Choroid plexus epithelial cell (primary cell): ENCODE results near the gene BMP10.
A peak's percentile ranks its signal among the peaks of the same experiment; 100 is the strongest.

ENCODE experiments used
- DNase-seq: peaks from one replicate; pipeline ENCODE4 v3.0.0-alpha.2; 2010; ENCODE audit warnings: low read depth
- H3K4me3 ChIP-seq: 2 replicates; pipeline ENCODE4 v1.5.1; 2011; ENCODE audit warnings: low read depth, mild to moderate bottlenecking, control low read depth, low read length, moderate library complexity
- TF ChIP-seq, protein P1 (sequence below): conservative IDR thresholded peaks from 2 replicates; pipeline ENCODE4 v1.5.1; 2011; ENCODE audit warnings: low read depth, mild to moderate bottlenecking, control low read depth, inconsistent platforms, low read length, moderate library complexity

The BMP10 gene, protein sequence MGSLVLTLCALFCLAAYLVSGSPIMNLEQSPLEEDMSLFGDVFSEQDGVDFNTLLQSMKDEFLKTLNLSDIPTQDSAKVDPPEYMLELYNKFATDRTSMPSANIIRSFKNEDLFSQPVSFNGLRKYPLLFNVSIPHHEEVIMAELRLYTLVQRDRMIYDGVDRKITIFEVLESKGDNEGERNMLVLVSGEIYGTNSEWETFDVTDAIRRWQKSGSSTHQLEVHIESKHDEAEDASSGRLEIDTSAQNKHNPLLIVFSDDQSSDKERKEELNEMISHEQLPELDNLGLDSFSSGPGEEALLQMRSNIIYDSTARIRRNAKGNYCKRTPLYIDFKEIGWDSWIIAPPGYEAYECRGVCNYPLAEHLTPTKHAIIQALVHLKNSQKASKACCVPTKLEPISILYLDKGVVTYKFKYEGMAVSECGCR

DNA sequence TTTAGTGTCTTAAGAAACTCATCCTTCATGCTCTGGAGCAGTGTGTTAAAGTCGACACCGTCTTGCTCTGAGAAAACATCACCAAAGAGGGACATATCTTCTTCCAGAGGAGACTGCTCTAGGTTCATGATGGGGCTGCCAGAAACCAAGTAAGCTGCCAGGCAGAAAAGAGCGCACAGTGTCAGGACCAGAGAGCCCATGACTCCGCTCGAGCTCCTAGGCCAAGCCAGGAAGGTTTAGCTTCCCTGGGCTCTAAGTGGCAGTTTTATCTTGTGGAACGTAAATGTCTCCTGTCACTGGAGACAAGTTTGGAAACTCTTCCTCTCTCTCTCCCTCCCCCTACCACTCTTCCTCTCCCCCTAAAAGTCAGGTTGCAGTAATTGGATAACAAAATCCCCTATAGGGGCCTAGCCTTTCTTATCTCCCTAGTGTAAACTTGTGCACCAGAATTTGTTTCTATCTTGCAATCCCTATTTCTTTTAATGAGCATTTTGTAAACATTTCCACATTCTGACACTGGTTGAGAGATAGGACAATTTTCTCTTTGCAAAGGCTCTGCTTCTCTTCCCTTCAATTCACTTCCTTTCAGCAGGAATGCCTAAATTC, at the start of gene BMP10:
Gene BMP10, minus strand, starts transcription at position 239 of the 606 bp plus-strand sequence. Its CDS starts 39 bp downstream, at position 200.
- DNase-seq: no peak
- TF ChIP-seq, protein P1, sequence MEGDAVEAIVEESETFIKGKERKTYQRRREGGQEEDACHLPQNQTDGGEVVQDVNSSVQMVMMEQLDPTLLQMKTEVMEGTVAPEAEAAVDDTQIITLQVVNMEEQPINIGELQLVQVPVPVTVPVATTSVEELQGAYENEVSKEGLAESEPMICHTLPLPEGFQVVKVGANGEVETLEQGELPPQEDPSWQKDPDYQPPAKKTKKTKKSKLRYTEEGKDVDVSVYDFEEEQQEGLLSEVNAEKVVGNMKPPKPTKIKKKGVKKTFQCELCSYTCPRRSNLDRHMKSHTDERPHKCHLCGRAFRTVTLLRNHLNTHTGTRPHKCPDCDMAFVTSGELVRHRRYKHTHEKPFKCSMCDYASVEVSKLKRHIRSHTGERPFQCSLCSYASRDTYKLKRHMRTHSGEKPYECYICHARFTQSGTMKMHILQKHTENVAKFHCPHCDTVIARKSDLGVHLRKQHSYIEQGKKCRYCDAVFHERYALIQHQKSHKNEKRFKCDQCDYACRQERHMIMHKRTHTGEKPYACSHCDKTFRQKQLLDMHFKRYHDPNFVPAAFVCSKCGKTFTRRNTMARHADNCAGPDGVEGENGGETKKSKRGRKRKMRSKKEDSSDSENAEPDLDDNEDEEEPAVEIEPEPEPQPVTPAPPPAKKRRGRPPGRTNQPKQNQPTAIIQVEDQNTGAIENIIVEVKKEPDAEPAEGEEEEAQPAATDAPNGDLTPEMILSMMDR: no peak
- no peak within 1 kb of the TSS for H3K4me3 ChIP-seq

DNA sequence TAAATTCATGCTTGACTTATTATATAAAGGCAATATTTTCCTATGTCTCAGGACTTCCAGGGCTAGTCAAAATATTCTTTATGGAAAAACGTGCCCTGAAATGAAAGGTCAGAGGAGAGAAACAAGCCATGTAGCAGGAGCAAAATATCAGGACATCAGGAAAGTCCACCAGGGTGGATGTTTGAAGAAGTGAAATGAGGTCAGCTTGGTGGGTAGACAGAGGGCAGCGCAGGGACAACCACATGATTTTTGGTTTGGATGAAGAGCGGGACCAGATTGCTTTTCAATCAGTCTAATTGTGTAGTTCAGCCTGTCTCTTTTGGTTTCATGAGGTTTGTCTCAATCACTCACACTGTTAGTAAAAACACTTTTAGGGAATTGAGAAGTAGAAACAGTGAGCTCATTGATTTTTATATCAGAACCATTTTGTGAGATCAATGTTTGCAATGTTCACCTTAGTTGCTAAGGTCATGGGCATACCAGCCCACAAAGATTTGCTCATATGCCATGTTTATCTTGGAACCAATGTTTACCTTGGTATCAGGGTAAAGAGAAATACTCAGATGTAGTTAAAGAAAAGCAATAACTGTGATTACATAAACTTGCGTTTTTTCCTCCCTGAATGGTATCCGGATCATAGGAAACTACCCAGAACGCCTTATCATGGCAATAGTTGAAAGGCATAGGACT, 49.4 kb upstream of the BMP10 start:
- DNase-seq: no peak
- TF ChIP-seq, protein P1: no peak
- no peak overlapping the region for H3K4me3 ChIP-seq

DNA sequence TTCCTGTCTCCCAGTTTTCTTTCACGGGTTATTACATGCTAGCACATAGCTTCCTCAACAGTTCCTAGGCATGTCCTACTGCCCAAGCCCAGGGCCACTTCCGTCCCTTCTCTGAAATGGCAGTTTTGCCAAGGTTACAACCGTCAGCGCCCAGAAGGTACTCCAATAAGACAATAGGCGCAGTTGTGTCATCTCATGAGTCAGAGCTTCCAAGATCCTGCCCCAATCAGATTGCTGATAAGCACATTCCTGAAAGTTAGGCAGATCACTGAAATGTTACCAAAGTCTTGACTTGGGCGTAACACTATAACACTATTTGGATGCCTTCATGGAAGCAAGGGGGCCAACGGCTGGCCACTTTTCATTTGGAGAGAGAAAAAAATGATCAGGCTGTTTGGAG, 47.3 kb upstream of the BMP10 start:
- TF ChIP-seq, protein P1: no peak
- DNase-seq: no peak
- H3K4me3 ChIP-seq: no peak overlapping the region

DNA sequence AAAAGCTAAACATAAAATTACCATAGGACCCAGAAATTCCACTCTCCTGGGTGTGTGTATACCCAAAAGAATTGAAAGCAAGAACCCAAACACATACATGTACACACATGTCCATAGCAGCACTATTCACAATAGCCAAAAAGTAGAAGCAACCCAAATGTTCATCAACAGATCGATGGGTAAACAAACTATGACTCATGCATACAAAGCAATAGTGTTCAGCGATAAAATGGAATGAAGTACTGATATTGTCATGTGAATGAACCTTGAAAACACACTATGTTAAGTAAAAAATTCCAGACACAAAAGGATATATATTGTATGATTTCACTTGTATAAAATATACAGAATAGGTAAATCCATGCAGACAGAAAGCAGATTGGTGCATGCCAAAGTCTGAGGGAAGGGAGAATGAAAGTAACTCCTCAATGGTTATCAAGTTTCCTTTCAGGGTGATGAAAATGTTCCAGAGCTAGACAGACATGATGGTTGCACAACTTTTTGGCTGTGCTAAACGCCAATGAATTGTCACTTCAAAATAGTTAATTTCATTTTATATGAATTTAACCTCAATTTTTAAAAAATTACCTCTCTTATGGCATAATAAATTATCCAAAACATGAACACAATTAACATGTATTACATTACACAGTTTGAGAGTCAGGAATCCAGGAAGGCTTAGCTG, 46.0 kb upstream of the BMP10 start:
- TF ChIP-seq, protein P1: no peak
- no peak overlapping the region for H3K4me3 ChIP-seq
- DNase-seq: peak; percentile 38

DNA sequence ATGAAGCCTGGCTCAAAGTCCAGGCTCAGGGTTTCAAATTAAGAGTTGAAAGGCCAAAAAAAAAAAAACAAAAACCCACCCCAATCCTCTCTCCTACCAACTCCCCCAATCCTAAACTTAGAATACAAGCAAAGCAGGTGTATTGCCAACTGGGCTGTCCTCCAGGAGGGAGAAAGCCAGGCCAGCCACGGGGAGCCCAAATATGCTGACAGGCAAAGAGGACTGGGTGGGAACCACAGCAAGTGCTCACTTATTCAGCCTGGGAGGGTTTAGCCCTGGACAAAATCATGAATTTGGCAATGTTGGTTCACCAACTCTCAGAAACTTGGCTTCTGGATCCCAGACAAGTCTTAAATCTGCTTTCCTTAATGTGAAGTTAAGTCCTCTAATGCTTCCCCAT, 45.0 kb upstream of the BMP10 start:
- TF ChIP-seq, protein P1: no peak
- DNase-seq: no peak
- no peak overlapping the region for H3K4me3 ChIP-seq

DNA sequence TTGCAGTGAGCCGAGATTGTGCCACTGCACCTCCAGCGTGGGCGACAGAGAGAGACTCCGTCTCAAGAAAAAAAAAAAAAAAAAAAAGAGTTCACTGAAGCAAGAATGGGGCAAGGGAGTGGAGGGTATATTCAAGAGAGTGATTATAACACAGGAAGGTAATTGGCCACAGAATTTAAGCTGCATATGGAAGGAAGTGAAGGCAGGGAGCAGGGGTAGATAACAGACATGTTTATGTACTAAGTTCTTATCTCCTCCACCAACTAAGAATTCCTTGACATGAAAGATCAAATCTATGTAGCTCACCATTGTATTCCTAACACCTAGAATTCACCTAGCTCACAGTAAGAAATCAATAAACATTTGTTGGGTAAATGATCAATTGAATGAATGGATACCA, 44.2 kb upstream of the BMP10 start:
- TF ChIP-seq, protein P1: no peak
- DNase-seq: no peak
- H3K4me3 ChIP-seq: no peak overlapping the region
